NCI-H460 (cell line): ENCODE results near the gene MAX. TPM values are rescaled to one million over a fixed set of nuclear protein-coding genes. Genes with fewer than 3 reads are reported as not detected.
"Not testable (repeated sequence)": the region's sequence is repeated elsewhere in the genome, so short reads cannot be mapped to it uniquely, and the experiment has no call there.

Experiments
- DNase-seq: peaks from one replicate; pipeline ENCODE4 v3.0.0-alpha.2; 2016; ENCODE audit warnings: low read depth; ENCODE audit errors: extremely low read depth
- small RNA-seq, 2 experiments: library from RNA; depleted of rRNA; stranded (forward); fragments of <200 nt; gene quantifications; one replicate each; pipeline ENCODE3, GENCODE V24; 2014
- total RNA-seq: library from RNA; depleted of rRNA; stranded (reverse); fragments of >200 nt; shearing (Covaris generic); gene quantifications from 2 replicates; pipeline ENCODE4 v1.2.3, GENCODE V29; 2014; rRNA removed

The MAX gene
- total RNA-seq, 1 experiment from 2014 or later, result 50.1 TPM

DNA sequence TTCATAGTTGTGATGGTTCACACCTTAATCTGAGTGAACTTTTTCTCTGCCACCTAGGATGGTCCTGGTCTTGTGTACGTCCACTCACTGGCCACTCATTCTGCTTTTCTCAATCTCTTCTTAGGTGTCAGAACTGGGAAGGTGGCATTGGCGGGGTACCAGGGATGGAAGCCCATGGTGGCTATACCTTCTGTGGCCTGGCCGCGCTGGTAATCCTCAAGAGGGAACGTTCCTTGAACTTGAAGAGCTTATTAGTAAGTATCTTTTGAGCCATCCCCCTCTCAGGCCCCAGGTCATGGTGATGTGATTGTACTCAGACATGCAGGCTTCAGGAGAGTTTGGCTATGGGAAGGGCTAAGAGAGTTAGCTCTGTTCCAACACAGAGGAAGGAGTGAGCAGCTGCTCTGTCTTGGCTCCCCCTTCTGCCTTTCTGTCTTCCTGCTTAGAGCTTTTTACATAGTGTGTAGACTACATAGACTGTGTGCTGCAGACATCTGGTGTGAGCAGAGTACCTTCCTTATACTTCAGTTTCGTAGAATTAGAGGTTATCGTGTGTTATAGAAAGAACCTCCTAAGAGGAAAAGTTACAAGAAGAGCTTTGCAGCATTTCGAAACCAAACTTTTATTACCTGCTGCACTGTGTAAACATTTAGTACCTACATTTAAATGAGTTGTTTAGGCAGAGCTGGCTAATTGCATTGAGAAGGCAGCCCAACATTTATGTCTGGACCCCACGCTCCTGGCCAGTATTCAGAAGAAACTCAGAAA lies 61.5 kb downstream of the MAX start:
- no peak for DNase-seq

DNA sequence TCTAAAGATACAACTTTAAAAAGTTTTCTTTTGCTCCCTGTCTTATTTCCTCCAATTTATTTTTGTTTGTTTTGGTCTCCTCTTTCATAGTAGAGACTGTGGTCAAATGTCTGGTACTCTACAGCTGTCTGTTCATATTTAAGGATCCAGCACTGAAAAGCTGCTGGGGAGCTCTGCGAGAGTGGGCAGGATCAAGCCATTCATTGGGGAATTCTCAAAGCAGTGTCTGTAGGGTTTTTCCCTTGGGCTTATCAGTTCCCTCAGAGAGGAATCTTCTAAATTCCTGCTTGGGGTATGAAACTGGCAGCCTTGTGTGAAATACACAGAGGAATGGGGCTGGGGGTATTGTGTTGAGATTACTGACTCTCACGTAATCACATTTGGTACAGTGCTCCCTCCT lies 63.4 kb downstream of the MAX start:
- no peak for DNase-seq

DNA sequence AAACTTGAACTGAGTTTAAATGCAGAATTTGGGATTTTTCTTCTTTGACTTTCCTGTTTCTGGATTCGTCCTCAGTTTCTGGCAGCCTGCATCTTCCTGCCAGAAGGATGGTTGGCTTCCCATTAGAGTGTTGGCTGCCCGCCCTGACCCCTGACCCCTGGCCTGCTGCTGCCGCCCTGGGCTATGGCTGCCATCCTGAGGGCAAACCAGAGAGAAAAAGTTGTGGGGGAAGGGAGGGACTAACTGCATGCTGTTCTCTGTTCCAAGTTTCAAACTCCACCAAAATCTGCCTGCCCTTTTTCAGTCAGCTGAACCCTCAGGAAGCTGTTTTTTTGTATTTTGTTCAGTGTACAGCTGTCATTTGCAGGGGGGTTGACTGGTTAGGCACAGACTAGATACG lies 67.3 kb downstream of the MAX start:
- no peak for DNase-seq

DNA sequence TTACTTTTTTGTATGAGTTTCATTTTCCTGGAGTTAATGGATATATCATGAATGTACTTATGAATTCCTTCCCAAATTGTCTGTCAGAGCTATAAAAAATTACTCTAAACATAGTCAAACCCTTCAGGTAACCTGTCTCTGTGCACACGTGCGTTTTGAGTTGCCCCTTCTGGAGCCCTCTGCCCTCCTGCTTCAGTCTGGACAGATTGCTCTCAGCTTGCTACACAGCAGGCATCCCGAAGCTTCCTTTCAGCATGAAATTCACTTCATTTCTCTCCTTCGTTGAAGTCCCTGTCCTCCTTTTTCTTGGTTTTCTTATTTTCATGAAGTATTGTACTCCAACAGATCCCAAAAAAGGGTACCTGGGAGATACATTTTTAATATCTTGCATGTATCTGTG lies 68.3 kb downstream of the MAX start:
- DNase-seq, result no peak

DNA sequence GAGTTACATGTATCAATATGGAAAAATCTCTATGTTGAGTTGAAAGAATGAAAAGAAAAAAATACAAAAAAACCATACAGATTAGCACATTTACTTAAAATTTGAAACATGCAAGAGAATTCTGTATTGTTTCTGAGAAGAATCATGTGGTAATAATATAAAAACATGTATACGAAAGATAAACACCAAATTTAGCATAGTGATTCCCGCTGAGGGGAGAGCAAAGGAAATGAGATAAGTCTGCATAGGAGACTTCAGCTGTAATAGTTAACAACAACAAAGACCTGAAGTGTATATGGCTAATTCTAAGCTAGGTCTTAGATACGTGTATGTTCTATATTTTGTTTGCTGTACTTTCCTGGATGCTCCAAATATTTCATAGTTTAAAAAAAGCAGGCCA lies 69.1 kb downstream of the MAX start:
- no peak for DNase-seq

DNA sequence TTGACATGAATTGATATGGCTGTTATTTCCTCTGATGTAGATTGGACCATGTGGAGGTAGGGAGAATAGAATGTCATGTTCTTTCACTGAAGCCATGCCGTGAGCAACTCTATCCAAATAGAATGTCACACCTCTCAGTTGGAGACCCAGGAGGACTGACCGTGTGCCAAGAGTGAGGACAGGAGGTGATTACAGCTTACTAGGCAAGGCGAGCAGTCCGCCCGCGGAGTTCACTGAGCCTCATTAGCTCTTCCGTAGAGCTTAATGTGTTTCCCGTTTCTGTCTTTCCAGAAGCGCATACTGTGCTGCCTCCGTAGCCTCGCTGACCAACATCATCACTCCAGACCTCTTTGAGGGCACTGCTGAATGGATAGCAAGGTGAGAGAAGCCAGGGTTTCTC lies 70.0 kb downstream of the MAX start:
- no peak for DNase-seq

DNA sequence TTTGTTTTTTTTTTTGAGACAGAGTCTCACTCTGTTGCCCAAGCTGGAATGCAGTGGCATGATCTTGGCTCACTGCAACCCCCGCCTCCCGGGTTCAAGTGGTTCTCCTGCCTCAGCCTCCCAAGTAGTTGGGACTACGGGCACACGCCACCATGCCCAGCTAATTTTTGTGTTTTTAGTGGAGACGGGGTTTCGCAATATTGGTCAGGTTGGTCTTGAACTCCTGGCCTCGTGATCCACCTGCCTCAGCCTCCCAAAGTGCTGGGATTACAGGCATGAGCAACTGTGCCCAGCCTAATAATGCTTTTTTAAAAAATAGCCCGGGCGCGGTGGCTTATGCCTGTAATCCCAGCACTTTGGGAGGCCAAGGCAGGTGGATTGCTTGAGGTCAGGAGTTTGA lies 71.0 kb downstream of the MAX start:
- DNase-seq, result not testable (repeated sequence)

DNA sequence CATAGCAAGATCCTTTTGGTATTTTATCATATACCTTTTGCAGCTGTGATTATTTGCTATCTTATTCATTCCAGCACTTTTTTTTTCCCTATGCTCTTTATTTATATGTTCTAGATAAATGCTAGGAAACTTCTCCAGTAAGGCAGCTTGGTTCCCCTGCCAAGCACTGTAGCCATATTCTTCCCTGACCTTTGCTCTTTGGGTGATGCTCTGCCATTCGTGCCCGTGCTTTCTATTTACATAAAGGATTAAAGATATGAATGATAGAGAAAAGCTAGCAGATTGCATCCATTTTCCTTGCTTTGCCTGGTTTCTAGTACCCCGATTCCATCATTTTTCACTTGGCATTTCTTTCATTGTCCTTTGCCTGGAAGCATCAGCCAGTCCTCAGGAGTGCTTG lies 73.4 kb downstream of the MAX start:
- no peak for DNase-seq

DNA sequence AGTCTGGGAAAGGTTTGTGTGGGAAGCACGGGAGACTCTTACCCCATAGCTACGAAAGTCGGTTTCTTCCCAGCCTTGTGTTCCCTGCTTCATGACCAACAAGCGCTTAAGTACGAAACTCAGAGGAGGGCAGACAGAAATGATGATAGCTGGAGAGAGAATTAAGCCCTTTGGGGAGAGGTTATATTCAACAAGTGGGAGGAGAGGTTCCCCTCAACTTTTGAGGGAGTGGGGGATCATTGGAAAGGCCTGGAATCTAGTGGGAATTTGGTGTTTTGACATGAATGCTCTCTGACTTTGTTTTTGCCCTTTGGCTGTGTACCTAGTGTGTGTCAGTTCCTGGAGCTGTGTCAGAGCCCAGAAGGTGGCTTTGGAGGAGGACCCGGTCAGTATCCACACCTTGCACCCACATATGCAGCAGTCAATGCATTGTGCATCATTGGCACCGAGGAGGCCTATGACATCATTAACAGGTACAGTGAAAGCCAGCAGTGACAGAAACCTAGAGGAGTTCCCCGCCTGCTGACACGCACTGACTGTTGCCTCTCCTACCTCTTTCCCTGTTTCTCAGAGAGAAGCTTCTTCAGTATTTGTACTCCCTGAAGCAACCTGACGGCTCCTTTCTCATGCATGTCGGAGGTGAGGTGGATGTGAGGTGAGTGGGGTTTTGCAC lies 75.1 kb downstream of the MAX start:
- DNase-seq, result no peak

DNA sequence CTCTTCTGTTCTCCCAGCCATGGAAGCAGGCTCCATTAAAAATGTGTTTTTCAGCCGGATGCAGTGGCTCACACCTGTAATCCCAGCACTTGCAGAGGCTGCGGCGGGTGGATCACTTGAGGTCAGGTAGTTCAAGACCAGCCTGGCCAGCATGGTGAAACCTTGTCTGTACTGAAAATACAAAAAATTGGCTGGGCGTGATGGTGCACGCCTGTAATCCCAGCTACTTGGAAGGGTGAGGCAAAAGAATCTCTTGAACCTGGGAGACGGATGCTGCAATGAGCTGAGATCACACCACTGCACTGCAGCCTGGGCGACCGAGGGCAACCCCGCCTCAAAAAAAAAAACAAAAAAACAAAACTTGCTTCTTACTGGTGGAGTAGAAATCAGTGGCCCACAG lies 75.8 kb downstream of the MAX start:
- DNase-seq, result no peak

DNA sequence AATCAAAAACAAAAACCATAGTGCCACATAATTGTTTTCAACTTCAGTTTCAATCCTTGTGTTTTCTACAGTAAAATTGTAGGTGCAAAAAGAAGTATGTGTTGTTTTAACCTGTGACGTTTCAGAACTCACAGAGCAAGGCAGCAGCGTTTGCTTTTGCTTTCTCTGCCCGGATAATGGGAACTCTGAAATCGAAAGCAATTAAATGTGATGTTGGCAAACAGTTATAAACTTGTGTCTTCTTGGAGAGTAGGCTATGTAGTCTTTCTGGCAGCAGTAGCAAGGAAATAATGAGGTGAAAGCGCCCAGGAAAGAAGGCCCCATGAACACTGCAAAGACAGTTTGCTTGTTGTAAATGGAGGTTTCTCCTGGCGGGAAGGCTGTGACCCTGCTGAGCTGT lies 76.5 kb downstream of the MAX start:
- DNase-seq, result no peak

Small RNA genes lying within 50 kb of the gene (small RNA-seq; reads per million reads assigned to genes)
- gene MIR4706, result 0 reads per million in 2 experiments
- 0.17 to 1.1 reads per million in 2 experiments for gene RNU2-14P

Other genes with a start within 250 kb of the MAX start
- gene SPTB, start 222.6 kb downstream of the MAX start, total RNA-seq, result 0.09 and 0.10 TPM in 2 replicates
- gene CHURC1, start 188.1 kb downstream of the MAX start, total RNA-seq, result 49.6 and 53.2 TPM in 2 replicates
- gene GPX2, start 159.8 kb downstream of the MAX start, total RNA-seq, result not detected in 2 replicates
- 1.5 and 1.8 TPM in 2 replicates for gene RAB15, start 130.2 kb downstream of the MAX start, total RNA-seq
- gene FNTB, start 115.6 kb downstream of the MAX start, total RNA-seq, result 9.3 and 17.0 TPM in 2 replicates